ENCODE measurements around the gene ZNF518A.

- TF ChIP-seq EZH2 (IDR thresholded peaks at IDR 0.05; ENCODE audit: borderline replicate concordance, low read length) (no peak), CTCF (conservative IDR thresholded peaks at IDR 0.05 in 1 of 2, IDR thresholded peaks at IDR 0.05 in 1 of 2; ENCODE audit: extremely low read depth in 1 of 2, insufficient read depth in 1 of 2, low read depth in 1 of 2, low read length in 2 of 2) (no peak)
These were observed 7.5 kb downstream of the ZNF518A start for GRCh38 chr10:96137567-96137966.

Measured in mammary epithelial cell (primary cell).